Body of pancreas (tissue), 4 donors: ENCODE data around the gene SPATS2.

Experiments
- POLR2A ChIP-seq, 3 donors: fragments of 450-650 bp; IDR thresholded peaks; one replicate each; pipeline ENCODE4 v1.6.1; 2016; ENCODE audit warnings: antibody characterized with exemption in 3 of 3, mild to moderate bottlenecking in 2 of 3
- TF ChIP-seq, protein P1 (sequence below), 7 experiments: fragments of 450-650 bp in 4 of 7; fragments of 200-600 bp in 3 of 7; sonication (generic) in 3 of 7; IDR thresholded peaks; one replicate each; pipeline ENCODE4 v1.5.1; 2016 to 2019; ENCODE audit warnings: antibody characterized with exemption in 7 of 7

DNA sequence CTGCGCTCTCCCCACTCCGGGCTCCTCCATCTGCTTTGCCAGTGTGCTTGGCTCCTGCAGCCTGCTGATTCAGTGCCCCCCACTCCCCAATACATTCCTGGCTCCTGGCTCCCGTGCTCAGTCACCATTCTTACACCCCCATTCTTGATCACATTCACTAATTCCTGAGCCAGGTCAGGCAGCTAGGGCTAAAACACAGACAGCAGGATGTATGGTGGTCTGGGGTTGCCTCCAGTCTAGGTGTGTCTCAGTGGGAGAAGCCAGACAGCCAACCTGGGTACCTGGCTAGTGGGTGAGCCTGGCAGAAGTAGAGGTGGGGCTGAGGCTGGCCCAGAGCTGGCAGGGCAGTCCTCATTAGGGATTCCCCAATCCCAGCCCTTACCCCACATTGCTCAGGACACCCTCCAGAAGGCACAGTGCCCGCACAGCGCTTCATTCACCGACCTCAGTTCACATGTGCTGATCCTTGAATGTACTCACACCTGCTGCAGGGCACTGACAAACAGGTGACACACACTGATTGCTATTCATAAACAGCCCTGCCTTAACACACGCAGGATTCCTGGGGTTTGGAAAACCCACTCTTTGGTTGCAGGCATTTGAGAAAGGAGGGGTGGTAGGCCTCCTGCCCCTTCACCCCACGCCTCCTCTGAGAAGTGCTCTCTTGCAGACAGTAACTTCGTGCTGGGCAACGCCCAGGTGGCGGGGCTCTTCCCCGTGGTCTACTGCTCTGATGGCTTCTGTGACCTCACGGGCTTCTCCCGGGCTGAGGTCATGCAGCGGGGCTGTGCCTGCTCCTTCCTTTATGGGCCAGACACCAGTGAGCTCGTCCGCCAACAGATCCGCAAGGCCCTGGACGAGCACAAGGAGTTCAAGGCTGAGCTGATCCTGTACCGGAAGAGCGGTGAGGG is 173.2 kb downstream of the SPATS2 start:
- TF ChIP-seq POLR2A (IDR thresholded peaks at IDR 0.05): no peak
- TF ChIP-seq, protein P1, sequence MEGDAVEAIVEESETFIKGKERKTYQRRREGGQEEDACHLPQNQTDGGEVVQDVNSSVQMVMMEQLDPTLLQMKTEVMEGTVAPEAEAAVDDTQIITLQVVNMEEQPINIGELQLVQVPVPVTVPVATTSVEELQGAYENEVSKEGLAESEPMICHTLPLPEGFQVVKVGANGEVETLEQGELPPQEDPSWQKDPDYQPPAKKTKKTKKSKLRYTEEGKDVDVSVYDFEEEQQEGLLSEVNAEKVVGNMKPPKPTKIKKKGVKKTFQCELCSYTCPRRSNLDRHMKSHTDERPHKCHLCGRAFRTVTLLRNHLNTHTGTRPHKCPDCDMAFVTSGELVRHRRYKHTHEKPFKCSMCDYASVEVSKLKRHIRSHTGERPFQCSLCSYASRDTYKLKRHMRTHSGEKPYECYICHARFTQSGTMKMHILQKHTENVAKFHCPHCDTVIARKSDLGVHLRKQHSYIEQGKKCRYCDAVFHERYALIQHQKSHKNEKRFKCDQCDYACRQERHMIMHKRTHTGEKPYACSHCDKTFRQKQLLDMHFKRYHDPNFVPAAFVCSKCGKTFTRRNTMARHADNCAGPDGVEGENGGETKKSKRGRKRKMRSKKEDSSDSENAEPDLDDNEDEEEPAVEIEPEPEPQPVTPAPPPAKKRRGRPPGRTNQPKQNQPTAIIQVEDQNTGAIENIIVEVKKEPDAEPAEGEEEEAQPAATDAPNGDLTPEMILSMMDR (IDR thresholded peaks at IDR 0.05): no peak
